DMS53 treated with DMSO at 0.1 percent for 48 hours (cell line): ENCODE measurements around the gene LSM2.
A peak's percentile ranks its signal among the peaks of the same experiment; 100 is the strongest.
"Not testable (repeated sequence)": the region's sequence is repeated elsewhere in the genome, so short reads cannot be mapped to it uniquely, and the experiment has no call there.

ENCODE experiments used
- DNase-seq: peaks from one replicate; lab custom pipeline; 2025; ENCODE audit not compliant: unreplicated experiment; lab: John Stamatoyannopoulos, UW

Gene LSM2

DNA sequence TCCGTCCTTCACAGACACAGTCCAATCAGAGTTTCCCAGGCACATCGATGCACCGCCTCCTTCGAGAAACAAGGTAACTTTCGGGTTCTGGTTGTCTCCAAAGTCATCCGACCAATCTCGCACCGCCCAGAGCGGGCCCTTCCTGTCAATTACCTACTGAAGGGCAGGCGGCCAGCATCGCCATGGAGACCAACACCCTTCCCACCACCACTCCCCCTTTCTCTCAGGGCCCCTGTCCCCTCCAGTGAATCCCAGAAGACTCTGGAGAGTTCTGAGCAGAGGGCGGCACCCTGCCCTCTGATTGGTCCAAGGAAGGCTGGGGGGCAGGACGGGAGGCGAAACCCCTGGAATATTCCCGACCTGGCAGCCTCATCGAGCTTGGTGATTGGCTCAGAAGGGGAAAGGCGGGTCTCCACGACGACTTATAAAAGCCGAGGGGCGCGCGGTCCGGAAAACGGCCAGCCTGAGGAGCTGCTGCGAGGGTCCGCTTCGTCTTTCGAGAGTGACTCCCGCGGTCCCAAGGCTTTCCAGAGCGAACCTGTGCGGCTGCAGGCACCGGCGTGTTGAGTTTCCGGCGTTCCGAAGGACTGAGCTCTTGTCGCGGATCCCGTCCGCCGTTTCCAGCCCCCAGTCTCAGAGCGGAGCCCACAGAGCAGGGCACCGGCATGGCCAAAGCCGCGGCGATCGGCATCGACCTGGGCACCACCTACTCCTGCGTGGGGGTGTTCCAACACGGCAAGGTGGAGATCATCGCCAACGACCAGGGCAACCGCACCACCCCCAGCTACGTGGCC is 20.7 kb upstream of the LSM2 start, which contains the start of gene HSPA1B:
Gene HSPA1B, plus strand, starts transcription at position 453 of the 794 bp plus-strand sequence. Its CDS starts 213 bp downstream, at position 666.
- peak; percentile 100 for DNase-seq

DNA sequence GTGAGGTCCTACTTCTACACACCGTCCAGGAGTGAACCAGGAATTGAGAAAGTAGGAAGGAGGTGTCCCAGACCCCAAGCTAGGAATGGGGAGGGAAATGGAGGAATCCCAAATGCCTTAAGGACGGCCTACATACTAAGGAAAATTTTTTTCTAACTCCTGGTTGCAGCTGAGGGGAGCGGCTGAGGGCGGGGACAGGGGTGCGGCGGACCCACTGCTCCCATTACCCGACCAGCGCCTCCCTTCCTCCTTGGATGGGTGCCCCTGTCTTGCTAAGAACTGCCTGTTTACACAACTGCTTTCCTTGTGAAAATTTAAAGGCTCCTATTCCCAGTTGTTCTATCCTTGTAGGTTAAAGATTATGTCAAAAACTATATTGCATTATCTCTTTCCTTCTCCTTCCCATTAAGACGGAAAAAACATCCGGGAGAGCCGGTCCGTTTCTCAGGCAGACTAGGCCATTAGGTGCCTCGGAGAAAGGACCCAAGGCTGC is 20.1 kb upstream of the LSM2 start:
- DNase-seq: no peak

DNA sequence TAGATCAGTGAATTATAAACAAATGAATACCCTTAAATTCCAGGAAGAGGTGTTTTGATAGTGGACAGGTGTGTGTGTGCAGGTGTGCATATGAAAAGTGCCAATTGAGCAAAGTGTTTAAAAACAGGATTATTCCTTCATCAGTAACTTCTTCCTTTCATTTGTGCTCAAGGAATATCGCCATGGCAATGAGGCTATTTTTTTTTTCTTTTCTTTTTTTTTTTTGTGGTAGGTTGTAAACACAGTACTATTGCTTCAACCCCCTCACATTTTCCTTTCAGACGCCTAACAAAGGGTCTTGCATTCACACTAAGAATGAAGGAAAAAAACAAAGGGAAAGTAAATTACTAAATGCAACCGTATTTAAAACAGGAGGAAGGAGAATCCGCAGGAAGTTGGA is 18.8 kb upstream of the LSM2 start:
- no peak for DNase-seq

GRCh38 chr6:31823592-31824196 is 16.9 kb upstream of the LSM2 start:
- not testable (repeated sequence) for DNase-seq

- peak; percentile 63 for DNase-seq
Measured at GRCh38 chr6:31822036-31822821, 15.5 kb upstream of the LSM2 start.

GRCh38 chr6:31821301-31822035 is 14.7 kb upstream of the LSM2 start:
- DNase-seq: peak; percentile 63

DNA sequence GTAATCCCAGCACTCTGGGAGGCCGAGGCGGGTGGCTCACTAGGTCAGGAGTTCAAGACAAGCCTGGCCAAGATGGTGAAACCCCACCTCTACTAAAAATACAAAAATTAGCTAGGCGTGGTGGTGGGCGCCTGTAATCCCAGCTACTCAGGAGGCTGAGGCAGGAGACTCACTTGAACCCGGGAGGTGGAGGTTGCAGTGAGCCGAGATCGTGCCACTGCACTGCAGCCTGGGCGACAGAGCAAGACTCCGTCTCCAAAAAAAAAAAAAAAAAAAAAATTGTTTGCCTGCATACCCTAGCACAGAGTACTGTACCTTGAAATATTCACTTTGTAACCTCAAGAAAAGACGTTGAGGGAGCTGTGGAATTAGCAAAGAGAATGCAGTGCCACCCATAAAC is 13.6 kb upstream of the LSM2 start:
- DNase-seq: not testable (repeated sequence)

- DNase-seq: no peak
Measured at GRCh38 chr6:31819871-31820299, 13.1 kb upstream of the LSM2 start.

DNA sequence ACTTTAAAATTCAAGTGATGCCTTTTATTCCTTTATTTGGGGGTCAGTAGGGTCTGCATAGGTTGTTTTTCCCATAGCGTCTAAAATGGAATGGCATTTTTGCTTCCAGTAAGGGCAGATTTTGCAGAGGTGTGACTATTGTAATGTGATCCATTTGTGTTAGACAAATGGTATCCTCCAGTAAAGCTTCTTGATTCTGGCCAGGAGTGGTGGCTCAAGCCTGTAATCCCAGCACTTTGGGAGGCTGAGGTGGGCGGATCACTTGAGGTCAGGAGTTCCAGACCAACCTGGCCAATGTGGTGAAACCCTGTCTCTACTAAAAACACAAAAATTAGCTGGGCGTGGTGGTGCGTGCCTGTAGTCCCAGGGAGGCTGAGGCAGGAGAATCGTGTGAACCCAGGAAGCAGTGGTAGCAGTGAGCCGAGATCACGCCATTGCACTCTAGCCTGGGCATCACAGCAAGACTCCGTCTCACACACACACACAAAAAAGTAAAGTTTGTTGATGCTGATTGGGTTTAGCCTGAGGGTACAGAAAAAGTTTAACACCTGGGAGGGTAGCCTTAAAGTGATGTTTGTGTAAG is 11.3 kb upstream of the LSM2 start:
- DNase-seq: not testable (repeated sequence)

DNA sequence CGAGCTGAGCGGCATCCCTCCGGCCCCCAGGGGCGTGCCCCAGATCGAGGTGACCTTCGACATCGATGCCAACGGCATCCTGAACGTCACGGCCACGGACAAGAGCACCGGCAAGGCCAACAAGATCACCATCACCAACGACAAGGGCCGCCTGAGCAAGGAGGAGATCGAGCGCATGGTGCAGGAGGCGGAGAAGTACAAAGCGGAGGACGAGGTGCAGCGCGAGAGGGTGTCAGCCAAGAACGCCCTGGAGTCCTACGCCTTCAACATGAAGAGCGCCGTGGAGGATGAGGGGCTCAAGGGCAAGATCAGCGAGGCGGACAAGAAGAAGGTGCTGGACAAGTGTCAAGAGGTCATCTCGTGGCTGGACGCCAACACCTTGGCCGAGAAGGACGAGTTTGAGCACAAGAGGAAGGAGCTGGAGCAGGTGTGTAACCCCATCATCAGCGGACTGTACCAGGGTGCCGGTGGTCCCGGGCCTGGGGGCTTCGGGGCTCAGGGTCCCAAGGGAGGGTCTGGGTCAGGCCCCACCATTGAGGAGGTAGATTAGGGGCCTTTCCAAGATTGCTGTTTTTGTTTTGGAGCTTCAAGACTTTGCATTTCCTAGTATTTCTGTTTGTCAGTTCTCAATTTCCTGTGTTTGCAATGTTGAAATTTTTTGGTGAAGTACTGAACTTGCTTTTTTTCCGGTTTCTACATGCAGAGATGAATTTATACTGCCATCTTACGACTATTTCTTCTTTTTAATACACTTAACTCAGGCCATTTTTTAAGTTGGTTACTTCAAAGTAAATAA is 10.6 kb upstream of the LSM2 start:
- DNase-seq: not testable (repeated sequence)

DNA sequence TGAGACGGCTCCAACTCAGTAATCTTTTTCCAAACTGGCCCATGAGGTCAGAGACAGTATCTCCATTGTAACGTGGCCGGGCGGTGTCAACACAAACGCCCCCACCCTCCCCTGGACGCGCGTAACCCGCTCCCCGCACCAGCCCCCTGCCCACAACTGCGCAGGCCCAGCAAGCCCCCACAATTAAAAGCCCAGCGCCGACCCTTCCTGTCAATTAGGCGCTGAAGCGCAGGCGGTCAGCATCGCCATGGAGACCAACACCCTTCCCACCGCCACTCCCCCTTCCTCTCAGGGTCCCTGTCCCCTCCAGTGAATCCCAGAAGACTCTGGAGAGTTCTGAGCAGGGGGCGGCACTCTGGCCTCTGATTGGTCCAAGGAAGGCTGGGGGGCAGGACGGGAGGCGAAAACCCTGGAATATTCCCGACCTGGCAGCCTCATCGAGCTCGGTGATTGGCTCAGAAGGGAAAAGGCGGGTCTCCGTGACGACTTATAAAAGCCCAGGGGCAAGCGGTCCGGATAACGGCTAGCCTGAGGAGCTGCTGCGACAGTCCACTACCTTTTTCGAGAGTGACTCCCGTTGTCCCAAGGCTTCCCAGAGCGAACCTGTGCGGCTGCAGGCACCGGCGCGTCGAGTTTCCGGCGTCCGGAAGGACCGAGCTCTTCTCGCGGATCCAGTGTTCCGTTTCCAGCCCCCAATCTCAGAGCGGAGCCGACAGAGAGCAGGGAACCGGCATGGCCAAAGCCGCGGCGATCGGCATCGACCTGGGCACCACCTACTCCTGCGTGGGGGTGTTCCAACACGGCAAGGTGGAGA is 8.5 kb upstream of the LSM2 start, which contains the start of the genes HSPA1A and HSPA1L:
Gene HSPA1A, plus strand, starts transcription at position 519 of the 814 bp plus-strand sequence. Its CDS starts 214 bp downstream, at position 733.
Gene HSPA1L, minus strand, starts transcription at position 259 of the 814 bp plus-strand sequence. CDS start 3,311 bp downstream, outside the sequence.
- peak; percentile 94 for DNase-seq

DNA sequence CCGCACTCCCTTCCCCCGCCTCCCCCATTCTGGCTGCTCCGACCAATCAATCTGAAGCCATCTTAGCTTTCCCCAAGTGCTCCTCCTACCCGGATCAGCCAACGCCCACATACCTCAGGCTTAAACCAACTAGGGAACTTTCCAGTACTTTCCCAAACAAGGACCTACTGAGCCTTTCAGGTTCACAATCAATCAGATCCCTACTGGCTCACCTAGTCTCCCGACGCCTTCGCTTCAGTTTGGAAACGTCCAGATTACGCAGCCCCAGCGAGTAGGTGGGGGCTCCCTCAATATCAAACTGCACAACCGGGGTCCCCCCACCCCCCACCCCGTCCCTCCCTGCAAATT is 7.9 kb upstream of the LSM2 start:
- peak; percentile 92 for DNase-seq

DNA sequence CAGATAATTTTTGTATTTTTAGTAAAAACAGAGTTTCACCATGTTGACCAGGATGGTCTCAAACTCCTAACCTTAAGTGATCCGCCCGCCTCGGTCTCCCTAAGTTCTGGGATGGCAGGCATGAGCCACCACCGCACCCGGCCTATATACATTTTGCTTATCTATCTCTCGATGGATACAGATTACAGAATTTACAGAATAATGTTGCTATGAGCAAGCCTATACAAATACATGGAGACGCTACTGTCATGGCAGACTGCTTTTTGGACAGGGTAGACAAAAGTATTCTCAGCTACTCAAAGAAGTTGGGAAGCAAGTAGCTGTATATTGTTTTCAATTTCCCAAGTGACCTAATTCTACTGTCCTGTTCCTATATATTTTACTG is 6.7 kb upstream of the LSM2 start:
- DNase-seq: no peak

DNA sequence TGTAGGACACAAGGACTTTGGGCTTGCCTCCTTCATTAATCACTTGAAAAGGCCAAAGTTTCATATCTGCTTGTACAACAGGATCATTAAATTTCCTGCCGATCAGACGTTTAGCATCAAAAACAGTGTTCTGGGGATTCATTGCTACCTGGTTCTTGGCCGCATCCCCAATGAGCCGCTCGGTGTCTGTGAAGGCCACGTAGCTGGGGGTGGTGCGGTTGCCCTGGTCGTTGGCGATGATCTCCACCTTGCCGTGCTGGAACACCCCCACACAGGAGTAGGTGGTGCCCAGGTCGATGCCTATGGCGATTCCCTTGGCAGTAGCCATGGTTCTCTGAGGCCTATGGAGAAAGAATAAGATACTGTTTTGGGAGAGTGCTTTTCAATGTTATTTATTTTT is 4.9 kb upstream of the LSM2 start:
- DNase-seq: no peak

DNA sequence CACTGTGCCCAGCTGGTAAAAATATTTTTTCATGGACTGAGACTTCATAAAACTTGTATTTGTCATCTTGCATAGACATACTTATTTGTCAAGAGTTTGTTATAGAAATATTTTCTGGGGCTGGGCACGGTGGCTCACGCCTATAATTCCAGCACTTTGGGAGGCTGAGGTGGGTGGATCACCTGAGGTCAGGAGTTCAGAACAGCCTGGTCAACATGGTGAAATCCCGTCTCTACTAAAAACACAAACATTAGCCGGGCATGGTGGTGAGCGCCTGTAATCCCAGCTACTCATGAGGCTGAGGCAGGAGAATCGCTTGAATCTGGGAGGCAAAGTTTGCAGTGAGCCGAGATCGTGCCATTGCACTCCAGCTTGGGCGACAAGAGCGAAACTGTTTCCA is 1.8 kb upstream of the LSM2 start:
- not testable (repeated sequence) for DNase-seq

DNA sequence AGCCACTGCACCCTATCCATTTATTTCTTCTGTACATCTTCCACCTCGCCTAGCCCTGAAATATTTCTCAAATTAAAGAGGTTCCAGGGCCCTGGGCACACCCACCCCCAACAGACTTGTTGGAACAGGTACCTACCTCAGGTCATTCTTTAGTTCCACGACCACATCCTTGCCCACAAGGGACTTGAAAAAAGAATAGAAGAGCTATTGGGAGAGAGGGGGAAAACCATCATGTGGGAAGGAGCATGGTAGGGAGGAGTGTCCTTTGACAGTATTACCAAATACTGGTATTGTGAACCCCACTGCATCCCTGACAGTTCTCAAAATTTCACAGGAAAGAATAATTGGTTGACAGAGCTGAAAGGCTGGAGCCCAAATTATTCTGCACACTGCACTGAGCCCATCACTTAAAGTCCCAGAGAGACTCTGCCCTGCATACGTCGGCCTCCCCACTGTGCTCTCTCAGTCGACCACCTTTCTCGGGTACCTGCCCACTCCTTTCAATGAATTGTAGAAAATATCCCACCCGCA is 762 bp downstream of the LSM2 start:
- DNase-seq: no peak

DNA sequence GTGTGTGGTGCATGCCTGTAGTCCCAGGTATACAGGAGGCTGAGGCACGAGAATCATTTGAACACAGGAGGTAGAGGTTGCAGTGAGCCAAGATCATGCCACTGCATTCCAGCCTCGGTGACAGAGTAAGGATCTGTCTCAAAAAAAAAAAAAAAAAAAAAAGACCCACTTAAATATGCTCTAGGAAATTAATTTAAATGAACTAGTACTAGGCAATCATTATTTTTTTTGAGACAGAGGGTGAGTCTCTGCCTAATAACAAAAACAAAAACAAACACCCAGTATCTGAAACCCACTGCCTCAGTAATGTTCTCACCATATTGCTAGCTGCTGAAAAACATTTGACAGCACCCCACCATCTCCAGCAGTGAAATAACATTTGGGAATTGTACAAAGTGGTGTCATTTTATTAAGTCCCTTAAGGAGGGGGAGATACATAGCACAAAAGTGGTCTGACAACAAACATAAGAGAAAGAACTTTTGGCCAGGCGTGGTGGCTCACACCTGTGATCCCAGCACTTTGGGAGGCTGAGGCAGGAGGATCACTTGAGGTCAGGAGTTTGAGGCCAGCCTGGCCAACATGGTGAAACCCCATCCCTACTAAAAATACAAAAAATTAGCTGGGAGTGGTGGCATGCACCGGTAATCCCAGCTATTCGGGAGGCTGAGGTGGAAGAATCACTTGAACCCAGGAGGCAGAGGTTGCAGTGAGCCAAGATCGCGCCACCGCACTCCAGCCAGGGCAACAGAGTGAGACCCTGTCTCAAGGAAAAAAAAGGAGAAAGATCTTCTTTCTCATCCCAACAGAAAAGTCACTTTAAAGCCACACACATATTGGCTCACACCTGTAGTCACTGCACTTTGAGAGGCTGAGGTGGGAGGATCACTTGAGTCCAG is 5.5 kb downstream of the LSM2 start:
- not testable (repeated sequence) for DNase-seq
